Panc1 (cell line): ENCODE data around the gene SLC2A4RG. TPM values are rescaled to one million over a fixed set of nuclear protein-coding genes. Genes with fewer than 3 reads are reported as not detected.

Experiments
- ATAC-seq: fragments of 200-7000 bp; cut with Tn5 transposase; 2 replicates; pipeline ENCODE4 v1.9.1; 2020; ENCODE audit warnings: mild to moderate bottlenecking, moderate library complexity
- BruUV-seq: library from RNA; stranded (reverse); fragments of 400-500 nt; replicated peaks from 2 replicates; lab custom pipeline; 2021; lab: Mats Ljungman, UMichigan
- CTCF ChIA-PET: fragments of 300-600 bp; sonication (Branson Sonifier 250); formaldehyde crosslinking; loops from one replicate; lab custom pipeline; 2022; ENCODE audit warnings: antibody characterized with exemption; lab: Charles Lee
- POLR2A ChIA-PET: fragments of 300-600 bp; sonication (Branson Sonifier 250); formaldehyde crosslinking; loops from one replicate; lab custom pipeline; 2022; ENCODE audit warnings: antibody characterized with exemption; lab: Charles Lee
- DNase-seq: peaks from one replicate; pipeline ENCODE4 v3.0.0-alpha.2; 2010; ENCODE audit warnings: low read depth, low spot score
- H3K27ac ChIP-seq: 2 replicates; pipeline ENCODE4 v1.5.1; 2011; ENCODE audit warnings: mild to moderate bottlenecking, low read length, inconsistent platforms
- H3K27me3 ChIP-seq: fragments of 200-500 bp; sonication (Bioruptor generic); 2 replicates; pipeline ENCODE4 v1.6.0; 2014; ENCODE audit warnings: low read length, inconsistent platforms; ENCODE audit not compliant: control insufficient read depth, insufficient read depth
- H3K36me3 ChIP-seq: fragments of 200-500 bp; sonication (Bioruptor generic); 2 replicates; pipeline ENCODE4 v1.5.1; 2014; ENCODE audit warnings: inconsistent platforms, mild to moderate bottlenecking, low read length, moderate library complexity; ENCODE audit not compliant: control insufficient read depth, insufficient read depth
- H3K4me1 ChIP-seq: 2 replicates; pipeline ENCODE4 v1.5.1; 2011; ENCODE audit warnings: inconsistent platforms, mild to moderate bottlenecking, low read length, moderate library complexity; ENCODE audit not compliant: control insufficient read depth, insufficient read depth
- H3K4me3 ChIP-seq, 2 experiments: 2 replicates each; pipeline ENCODE4 v1.5.1; 2011 to 2012; ENCODE audit warnings: low read depth in 2 of 2, low read length in 2 of 2, mild to moderate bottlenecking in 2 of 2, inconsistent platforms in 1 of 2, moderate library complexity in 1 of 2
- H3K9me3 ChIP-seq: fragments of 200-500 bp; sonication (Bioruptor generic); 2 replicates; pipeline ENCODE4 v1.5.1; 2014; ENCODE audit warnings: low read depth, mild to moderate bottlenecking, inconsistent platforms, low read length, moderate library complexity; ENCODE audit not compliant: control insufficient read depth, insufficient read depth
- CTCF ChIP-seq: fragments of 450-650 bp; IDR thresholded peaks from 2 replicates; pipeline ENCODE4 v1.5.1; 2017; ENCODE audit warnings: mild to moderate bottlenecking
- POLR2AphosphoS5 ChIP-seq: IDR thresholded peaks from 2 replicates; pipeline ENCODE4 v1.6.1; 2012; ENCODE audit warnings: mild to moderate bottlenecking, low read depth, low read length, moderate library complexity
- REST ChIP-seq, 2 experiments: IDR thresholded peaks; 2 replicates each; pipeline ENCODE4 v1.6.1; 2011 to 2012; ENCODE audit warnings: low read depth in 2 of 2, control low read depth in 1 of 2, low read length in 1 of 2, mild to moderate bottlenecking in 1 of 2, moderate library complexity in 1 of 2; ENCODE audit not compliant: insufficient read depth in 1 of 2
- SIN3A ChIP-seq: IDR thresholded peaks from 2 replicates; pipeline ENCODE4 v1.6.1; 2012; ENCODE audit warnings: low read depth, mild to moderate bottlenecking, low read length, moderate library complexity, borderline replicate concordance; ENCODE audit not compliant: insufficient read depth
- TCF7L2 ChIP-seq: IDR thresholded peaks from 2 replicates; pipeline ENCODE4 v1.6.1; 2011; ENCODE audit warnings: mild to moderate bottlenecking, low read depth, low read length, inconsistent platforms
- in situ Hi-C: cut with HindIII; loops from 2 replicates; pipeline ENCODE4 v1.10.0; 2016; ENCODE audit warnings: low sequenced_read_pairs, low pct_unique_long_range_greater_than_20kb
- intact Hi-C: fragments of 100-400 bp; cut with micrococcal nuclease; formaldehyde crosslinking; loops from one replicate; pipeline ENCODE4 v1.10.0; 2022; ENCODE audit not compliant: unreplicated experiment
- total RNA-seq: library from RNA; stranded (reverse); gene quantifications from one replicate; pipeline ENCODE4 v1.2.1, GENCODE V29; 2021; ENCODE audit not compliant: unreplicated experiment

SLC2A4RG gene
- total RNA-seq, 1 experiment from 2014 or later, result 166 TPM

GRCh38 chr20:63705232-63706026, 34.1 kb upstream of the SLC2A4RG start:
- in situ Hi-C loops, result no loop called here
- POLR2A ChIA-PET, result interaction anchor here (0.6 kb wide), 1 partner anchor 172 kb away, joined by 7 read pairs; no protein-coding TSS in a partner anchor

More at GRCh38 chr20:63705232-63706026, 34.1 kb upstream of the SLC2A4RG start:
- Histone ChIP-seq H3K27ac (peak overlapping the region; percentile 91), H3K36me3 (peaks cover 9% of the 10 kb centered on the region; the same call in 1 of the 2 replicates), H3K9me3 (no peaks in the 10 kb centered on the region), H3K4me3 (peak overlapping the region in 1 of 2 experiments; percentile 76; a peak in 2 of 4 replicates), H3K27me3 (no peaks in the 10 kb centered on the region), H3K4me1 (peaks cover 42% of the 10 kb centered on the region)
- BruUV-seq, result no TSS peak
- CTCF ChIA-PET, result no interaction called here
- TF ChIP-seq REST (IDR thresholded peaks at IDR 0.05; ENCODE audit: insufficient read depth in 1 of 2, low read depth in 2 of 2, low read length in 1 of 2) (no peak), POLR2AphosphoS5 (no peak), CTCF (no peak), TCF7L2 (no peak), SIN3A (no peak)
- no peak for DNase-seq
- ATAC-seq, result no peak
- intact Hi-C loops, result no loop called here
